HG02763 (cell line): ENCODE data around the gene RIC8B.

Experiments
- ATAC-seq: cut with Tn5 transposase; IDR thresholded peaks from one replicate; pipeline ENCODE4 v1.9.1; 2021; ENCODE audit warnings: mild to moderate bottlenecking, moderate library complexity; ENCODE audit not compliant: unreplicated experiment

The RIC8B gene

DNA sequence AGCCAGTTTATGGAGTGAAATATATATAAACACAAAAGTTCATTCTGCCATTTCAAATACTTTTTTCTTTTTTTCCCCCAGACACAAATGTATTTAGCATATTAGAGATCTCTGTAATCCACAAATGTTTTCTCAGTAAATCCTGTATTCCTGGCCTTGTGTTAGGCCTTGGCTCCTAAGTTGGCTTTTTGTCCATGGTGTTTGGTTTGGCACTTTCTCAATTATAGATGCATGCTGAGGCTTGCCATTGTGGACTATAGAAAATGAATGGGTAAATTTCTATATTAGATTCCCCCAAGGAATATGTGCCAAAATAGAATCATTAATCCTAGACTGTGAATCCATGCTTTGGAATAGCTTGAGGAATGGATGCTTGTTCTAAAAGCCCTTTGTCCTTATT is 17.0 kb downstream of the RIC8B start:
- ATAC-seq = no peak

DNA sequence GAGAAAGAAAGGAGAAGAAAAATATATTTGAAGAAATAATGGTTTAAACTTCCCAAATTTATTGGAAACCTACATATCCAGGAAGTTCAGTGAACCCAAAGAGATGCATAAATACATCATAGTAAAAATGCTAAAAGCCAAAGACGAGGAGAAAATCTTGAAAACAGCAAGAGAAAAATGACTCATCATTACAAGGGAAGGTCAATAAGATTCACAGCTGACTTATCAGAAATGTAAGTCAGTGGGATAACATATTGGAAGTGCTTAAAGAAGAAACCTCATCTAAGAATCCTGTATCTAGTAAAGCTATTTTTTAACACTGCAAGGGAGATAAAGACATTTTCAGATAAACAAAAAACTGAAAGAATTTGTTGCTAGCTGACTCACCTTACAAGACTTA is 19.9 kb downstream of the RIC8B start:
- ATAC-seq = no peak

DNA sequence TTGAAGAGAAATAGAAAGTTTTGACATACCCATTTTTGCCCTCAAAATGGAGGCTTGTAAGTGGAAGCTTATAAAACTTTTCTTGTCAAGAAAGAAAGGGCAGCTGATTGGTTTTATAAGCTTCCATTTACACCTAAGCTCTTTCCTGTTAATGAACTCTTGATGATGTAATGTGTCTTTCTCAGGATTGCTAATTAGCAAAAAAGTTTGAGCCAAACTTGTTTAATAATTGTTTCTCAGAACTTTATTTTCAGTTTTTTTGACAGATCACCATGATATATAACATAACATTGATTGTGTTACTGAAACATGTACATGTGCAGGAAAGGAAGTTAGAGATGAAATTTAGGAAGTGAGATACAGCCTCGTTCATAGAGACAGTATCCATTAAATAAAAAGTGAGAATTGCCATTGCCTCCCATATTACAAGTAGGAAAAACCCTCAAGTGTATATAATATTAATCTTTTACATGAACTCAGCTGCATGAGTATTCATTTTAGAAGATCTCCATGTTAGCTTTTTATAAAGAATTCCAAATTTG is 26.8 kb downstream of the RIC8B start:
- ATAC-seq = no peak

DNA sequence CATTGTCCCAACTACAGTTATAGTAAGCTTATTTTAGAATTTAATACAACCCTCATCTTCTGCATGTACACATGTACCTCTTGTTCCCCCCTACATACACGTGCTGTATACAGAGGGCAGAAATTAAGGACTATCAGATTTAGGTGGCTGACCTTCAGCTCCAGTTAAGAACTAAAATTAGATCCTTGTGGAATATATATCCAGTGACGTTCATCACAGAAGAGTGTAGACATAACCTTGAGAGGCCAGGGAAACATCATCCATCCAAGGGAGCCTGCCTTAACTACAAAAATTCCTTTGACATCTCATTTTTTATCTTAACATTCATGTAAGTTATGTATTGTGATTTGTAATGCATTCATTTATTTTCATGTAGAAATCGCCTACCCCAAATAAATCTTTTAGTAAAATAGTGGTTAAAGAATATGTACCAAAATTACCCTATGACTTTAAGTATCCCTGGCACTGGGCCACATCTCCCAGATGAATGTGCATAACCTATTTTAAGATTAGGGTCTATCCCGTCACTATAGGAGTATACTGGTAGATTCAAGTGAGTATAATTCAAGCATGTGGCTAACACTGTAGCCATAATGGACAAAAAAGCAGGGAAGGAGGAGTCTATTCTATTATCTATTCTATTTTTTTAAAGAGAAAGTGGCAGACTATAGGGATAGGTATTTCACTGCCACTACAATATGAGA is 27.5 kb downstream of the RIC8B start:
- ATAC-seq = no peak

DNA sequence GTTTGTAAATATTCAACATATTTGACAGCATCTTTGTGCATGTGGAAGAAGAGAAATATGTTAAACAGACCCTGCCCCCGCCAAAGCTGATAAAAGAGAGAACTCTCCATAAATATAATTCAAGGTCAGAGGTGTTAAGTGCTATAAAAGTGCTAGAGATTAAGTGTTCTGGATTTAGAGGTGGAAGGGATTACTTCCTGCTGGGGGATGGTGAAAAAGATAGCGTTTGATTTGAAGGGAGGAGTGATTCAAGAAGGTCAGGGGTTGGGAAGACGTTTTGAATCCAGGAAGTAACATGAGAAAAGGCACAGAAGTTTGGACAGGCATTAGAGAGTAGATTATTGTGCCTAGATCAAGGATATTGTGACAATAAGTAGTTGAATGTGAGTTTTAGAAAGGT is 30.2 kb downstream of the RIC8B start:
- ATAC-seq = no peak

DNA sequence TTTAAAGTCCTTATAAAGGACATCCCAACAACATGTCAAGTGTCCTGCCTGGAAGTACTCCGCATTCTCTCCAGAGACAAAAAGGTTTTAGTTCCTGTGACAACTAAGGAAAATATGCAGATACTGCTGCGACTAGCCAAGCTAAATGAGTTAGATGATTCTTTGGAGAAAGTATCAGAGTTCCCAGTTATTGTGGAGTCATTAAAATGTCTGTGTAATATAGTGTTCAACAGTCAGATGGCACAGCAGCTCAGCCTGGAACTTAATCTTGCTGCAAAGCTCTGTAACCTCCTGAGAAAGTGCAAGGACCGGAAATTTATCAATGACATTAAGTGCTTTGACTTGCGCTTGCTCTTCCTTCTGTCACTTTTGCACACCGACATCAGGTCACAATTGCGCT is 40.2 kb downstream of the RIC8B start:
- no peak for ATAC-seq

DNA sequence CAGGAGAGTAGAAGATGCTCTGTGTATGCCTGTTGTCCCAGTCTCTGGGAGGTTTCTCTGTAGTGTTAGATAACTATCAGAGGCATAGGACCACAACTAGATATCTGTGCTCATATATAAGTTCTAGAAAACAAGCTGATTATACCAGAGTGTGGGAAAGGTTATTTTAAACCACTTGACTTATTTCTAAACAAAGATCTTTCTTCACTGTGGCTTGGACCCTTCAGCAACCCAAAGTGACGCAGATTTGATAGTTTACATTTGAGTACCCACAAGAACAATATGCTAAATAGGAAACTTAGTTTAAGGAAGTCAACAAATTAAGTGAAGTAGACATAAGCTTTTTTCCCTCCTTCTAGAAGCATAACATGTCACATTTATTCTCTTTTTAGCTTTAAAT is 41.3 kb downstream of the RIC8B start:
- ATAC-seq = no peak

DNA sequence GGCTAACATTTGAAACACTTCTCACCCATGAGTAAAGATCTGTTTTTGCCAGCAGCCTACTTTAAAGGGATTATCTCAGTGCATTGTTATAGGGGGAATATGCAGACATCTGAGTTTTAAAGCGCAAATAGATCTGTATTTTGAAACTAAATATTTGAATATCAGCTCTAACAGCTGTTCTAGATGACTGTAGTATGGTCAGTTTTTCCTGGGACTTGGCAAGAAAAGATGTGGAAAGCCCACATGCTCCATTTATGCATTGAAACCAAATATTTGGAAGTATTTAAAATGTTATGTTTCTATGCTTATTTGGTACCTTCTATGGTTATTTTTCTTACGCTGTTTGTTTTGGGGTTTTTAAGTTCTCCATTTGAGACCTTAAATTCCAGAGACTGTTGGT is 41.7 kb downstream of the RIC8B start:
- no peak for ATAC-seq

DNA sequence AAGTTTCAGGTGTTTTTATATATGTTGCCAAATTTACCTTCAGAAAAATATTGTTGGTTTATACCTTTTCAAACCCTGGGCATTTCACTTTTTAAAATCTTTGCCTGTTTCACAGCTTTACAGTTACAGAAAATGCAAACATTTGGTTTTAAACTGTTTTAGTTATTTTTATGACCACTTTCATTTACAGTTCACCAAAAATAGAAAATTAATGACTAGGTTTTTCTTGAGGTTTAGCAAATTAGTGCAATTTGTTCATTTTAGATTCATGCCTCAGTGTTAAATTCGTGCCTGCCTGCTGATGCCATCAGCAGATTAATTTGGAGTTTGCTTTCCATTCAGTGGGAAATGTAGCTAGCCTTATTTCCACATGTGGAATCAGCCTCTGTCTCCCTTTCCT is 45.5 kb downstream of the RIC8B start:
- no peak for ATAC-seq

DNA sequence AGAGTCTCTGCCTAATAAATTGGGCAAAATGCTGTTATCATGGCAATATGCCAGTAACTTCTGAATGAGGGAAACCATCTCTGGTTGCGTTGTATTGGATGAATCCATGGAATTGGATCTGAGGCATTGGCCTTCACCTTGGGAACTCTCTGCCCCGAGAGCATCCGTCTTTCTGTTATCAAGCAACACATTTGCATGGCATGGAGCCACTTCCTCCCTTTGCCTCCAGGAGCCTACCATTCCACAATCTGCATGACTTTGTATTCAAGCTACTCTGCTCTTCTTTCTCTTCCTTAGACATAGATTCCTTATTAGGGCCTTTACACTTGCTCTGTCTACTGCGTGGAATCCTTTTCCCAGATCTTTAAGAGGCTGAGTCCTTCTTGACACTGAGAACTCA is 57.2 kb downstream of the RIC8B start:
- no peak for ATAC-seq

DNA sequence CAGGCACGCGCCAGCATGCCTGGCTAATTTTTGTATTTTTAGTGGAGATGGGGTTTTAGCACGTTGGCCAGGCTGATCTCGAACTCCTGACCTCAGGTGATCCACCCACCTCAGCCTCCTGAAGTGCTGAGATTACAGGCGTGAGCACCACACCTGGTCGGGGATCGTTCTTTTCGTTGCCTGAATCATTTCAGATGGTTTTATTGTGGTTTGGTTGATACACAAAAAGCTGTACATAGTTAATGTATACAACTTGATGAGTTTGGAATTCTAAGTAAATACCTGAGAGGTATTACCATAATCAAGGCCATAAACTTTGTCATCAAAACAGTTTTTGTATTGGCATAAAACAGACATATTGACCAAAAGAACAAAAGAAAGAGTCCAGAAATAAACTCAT is 63.3 kb downstream of the RIC8B start:
- ATAC-seq = no peak

DNA sequence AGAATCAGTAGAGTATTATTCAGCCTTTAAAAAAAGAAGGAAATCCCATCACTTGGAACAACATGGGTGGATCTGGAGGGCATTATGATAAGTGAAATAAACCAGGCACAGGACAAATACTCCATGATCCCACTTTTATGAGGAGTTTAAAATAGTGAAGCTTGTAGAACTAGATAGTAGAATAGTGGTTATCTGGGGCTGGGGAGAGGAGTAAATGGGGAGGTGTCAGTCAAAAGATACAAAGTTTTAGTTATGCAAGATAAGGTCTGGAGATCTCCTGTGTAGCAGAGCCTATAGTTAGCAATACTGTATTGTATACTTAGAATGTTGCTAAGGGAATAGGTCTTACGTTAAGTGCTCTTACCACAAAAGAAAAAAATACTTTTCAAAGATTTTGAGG is 64.9 kb downstream of the RIC8B start:
- no peak for ATAC-seq

DNA sequence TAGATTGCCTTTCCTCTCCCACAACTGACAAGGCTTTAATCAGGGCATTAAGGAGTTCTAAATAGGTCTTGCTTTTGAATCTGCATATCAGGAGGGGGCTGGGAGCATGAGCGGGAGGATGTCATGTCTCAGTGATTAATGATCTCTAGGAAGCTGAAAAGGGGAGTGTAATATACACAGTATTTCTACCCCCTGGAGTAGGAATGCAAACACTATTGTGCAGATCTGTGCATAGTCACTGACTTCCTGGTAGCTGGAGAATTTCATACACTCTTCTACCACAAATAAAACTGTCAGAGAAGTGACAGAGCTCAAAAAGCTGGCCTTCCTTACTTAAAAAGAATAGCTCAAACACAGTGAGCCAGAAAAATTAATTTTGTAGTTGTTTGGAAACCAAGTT is 65.8 kb downstream of the RIC8B start:
- ATAC-seq = no peak

DNA sequence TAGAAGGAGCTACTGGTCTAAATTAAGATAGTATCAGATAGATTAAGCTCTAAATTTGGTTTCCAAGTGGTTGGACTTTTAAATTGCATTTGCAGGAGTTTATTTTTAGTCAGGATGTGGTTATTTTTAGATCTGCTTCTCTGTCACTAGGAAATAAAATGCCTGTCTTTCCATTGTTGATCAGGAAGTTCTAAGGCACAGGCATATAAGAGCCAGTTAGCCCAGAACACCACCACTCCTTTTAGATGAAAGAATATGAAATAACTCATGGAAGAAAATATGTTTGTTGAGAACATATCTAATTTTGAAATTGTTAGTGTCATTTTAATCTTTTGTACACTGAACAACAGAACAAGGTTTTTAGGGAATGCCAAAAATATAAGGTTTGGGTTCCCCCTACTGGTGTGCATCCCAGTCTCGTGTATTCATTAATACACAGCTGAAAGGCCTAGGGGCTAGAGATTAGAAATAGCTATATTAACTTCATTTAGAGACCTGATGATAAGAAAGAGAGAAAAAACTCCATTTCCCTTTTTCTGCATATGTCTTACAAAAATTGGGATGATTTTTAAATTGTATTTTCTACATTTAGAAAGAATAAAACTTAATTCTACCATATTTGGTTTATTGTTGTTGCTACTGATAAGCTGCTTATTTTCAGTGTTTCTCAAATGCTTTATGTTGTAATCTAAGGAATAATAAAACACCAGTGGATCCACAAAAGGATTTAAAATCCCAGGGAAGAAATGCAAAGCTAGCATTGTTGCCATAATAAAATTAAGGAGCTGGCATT is 67.2 kb downstream of the RIC8B start:
- ATAC-seq = no peak

DNA sequence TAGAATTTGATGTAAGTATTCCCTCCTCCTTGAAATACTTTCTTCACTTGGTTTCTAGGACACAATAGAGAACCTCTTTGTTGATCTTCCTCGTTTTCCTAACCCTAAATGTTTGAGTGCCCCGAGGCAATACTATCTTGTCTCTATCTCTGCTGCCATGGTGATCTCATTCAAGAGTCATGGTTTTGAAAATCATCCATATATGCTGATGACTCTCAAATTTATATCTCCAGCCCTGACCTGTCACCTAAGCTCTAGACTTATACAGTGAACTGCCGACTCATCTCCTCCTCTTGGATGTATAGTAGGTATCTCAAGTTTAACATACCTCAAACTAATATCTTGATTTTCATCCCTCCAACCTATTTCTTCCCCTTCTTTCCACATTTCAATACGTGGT is 71.4 kb downstream of the RIC8B start:
- no peak for ATAC-seq

DNA sequence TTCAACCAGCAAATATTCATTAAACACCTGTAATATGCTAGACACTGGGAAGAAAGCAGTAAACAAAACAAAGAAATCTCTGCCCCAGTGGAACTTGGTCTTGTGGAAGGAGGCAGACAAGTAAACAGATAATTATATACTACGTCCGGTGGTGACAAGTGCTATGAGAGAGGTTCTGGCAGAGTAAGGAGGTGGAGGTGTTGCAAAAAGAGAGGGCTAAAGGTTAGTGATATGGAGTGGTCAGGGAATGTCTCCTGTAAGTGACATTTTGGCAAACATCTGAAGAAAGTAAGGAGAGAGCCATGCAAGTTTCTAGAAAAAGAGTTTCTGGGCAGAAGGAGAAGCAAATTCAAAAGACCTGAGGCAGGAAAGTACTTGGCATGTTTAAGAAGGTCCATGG is 73.4 kb downstream of the RIC8B start:
- no peak for ATAC-seq

DNA sequence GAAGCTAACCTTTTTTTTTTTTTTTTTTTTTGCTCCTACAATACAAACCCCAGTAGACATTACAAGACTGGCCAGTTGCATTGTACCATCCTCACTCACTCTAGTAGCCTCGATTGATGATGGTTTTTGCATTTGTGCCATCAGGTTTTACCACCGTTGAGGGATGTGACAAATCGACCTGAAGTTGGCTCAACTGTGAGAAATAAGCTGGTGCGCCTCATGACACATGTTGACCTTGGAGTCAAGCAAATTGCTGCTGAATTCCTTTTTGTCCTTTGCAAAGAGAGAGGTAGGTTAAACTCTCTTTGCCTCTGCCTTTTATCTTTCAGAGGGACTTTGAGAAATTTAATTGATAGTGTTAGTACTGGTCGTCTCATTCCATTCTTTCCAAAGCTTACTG is 76.8 kb downstream of the RIC8B start:
- no peak for ATAC-seq

DNA sequence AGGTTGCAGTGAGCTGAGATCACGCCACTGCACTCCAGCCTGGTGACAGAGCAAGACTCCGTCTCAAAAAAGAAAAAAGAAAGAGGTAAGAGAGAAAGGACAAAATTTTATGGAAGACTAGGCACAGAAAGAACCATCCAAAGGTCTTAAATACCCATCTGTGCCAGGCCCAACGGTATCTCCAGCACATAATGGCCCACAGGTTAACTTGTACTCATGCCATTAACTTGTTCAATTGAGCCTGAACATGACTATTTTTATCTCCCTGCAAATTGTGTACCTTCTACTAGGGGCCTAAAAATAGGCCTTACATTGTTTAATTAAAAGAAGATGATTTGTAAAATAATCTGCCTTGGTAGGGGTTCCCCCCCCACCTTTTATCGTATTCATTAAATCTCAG is 80.2 kb downstream of the RIC8B start:
- ATAC-seq = no peak

DNA sequence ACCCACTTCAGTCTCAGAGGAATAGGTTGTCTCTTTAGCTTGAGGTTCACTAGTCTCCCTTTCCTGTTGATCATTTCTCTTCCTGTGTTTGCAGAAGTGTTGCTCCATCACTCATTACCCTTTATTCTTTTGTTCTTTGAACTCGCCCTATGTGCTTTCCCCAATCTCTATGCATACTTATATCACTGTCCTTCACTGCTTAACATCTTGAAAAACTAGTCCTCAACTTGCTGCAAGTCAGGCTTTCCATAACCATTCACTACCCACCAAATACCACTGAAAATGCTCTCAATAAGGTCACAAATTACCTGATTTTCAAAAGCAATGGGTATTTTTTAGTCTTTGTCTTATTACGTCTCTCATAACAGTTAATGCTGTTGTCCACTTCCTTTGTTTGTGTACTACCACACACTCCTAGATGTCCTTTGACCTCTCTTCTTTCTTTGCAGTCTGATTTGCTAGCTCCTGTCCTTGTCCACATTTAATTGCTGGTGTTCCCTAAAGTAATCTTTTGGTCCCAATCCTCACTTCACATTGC is 80.8 kb downstream of the RIC8B start:
- no peak for ATAC-seq

DNA sequence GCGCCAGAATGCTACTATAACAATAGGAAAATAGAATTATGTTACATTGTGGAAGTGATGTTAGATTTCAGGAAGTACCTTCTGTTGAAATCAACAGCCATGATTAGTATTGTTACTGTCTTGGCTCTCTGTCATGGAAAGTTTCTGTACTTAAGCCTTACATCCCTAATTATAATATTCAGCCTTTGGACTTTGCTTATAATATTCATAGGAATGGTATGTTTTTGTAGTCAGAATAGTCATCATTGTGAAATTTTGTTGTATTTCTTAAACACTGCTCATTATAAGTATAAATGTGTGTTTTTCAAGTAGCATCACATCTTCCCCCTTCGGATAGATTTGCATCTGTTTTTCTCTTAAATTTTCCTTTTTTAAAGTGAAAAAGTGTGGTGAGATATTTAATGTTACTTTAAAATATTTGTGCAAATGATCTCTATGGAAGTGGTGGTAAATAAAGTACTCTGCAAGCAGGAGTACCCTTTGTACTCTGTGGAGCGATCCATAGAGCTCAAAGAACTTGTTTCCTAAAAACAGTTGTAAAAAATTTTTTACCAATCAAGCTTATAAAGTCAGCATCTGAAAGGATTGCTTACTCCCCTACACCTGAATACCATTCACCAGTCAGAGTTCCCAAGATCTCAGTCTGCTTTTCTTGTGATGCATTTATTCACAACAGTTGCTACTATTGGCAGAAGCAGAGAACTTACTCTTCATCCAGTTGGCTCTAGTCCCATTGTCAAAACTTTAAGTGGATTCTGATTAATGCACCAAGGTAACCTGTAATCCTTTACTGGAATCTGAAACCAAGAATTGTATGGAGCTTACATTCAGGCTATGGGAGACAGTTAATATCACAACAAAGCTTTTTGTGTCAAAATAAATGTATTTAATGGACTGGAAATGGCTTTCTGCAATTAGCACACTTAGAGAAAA is 87.8 kb downstream of the RIC8B start:
- no peak for ATAC-seq

DNA sequence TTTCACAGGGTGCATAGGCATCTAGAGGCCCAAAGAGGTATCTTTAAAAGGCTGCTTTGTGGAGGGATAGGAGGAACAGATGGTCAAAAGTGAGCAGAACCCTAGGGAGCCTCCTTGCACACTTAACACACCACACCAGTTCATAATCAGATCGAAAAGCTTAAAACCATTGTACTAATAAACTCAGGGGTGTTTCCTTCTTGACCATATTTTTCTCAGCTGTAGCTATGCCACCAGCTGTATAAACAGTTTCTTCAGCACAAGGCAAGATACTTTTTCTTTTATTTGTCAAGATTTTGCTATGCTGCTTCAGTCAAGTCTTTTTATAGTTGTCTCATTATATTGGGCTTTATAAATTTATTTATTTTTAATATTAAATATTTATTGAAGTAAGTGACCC is 88.7 kb downstream of the RIC8B start:
- no peak for ATAC-seq
